GM10847 (cell line): Measurements from ENCODE around the gene ADAT1.

Source experiments
- POLR2A ChIP-seq: IDR thresholded peaks from 2 replicates; pipeline ENCODE4 v1.6.1; 2011; ENCODE audit not compliant: insufficient read length; ENCODE audit errors: extremely low read depth

Gene ADAT1

DNA sequence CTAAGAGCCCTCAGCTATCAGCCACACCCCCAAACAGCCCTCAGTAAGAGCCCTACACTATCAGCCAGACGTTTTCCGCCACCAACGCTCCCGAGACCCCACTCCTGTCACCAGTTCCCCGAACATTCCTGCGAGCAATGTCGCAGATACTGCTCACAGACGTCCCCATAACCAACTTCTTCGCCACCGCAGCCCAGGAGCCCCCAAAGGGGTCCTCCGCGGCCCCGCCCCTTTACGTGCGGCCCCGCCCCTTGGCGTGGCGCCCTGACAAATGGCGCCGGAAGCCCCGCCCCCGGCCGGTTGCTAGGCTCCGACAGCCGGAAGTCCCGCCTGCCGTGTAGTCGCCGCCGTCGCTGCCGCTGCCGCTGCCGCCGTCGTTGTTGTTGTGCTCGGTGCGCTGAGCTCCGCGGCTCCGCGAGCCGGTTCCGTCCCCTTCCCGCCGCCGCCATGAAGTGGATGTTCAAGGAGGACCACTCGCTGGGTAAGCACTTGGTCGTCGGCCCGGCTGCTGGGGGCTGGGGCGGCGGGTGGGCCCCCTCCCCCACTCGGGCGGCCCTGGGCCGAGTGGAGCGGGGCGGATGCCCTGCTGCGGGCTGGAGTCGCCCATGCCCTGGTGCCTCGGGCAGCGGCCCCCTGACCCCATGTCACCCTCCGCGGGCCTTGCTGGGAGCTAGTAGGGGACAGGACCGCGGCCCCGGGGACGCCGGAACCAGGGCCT lies 56.9 kb downstream of the ADAT1 start, which contains the start of gene GABARAPL2:
GABARAPL2 (plus strand) TSS at position 340 of the 718 bp plus-strand sequence; CDS start at position 448, 108 bp downstream.
- TF ChIP-seq POLR2A, result no peak

DNA sequence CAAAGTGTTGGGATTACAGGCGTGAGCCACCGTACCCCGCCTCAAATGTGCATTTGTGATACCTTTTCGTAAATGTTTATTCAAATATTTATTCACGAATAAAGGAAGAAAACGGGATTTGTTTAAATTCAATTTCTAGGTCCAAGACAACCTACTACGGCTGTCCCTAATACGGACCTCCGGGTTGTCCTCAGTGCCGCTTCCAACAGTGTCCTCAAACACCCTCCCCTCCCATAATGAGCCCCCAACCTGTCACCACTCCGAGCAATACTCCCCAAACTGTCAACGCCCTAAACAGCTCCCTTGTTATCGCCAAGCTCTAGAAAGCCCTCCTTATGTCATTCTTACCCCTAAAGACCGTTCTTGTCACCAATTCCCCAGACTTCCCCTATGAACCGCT lies 57.4 kb downstream of the ADAT1 start:
- no peak for TF ChIP-seq POLR2A

DNA sequence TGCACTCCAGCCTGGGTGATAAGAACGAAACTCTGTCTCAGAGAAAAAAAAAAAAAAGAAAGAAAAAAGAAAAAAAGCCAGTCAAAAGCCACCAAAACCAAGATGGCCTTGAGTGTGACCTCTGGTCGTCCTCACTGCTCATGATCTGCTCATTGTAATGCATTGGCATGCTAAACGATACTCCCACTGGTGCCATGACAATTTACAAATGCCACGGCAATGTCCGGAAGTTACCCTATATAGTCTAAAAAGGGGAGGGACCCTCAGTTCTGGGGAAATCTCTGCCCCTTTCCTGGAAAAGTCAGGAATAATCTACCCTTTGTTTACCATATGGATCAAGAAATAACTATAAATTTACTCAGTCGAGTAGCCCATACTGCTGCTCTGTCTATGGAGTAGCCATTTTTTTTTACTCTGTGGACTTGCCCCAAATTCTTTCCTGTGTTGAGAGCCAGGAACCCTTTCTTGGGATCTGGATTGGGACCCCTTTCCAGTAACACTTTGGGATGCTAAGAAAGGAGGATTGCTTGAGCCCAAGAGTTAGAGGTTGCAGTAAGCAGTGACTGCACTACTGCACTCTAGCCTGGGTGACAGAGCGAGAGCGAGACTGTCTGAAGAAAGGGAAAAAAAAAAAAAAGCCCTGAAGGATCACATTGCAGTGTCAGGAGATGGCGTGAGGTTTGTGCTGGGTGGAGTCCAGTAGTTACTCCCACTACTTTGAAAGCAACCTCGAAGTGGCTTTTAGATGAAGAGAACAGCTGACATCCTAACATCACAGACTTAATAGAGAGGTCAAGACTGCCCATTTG lies 63.3 kb downstream of the ADAT1 start:
- no peak for TF ChIP-seq POLR2A

DNA sequence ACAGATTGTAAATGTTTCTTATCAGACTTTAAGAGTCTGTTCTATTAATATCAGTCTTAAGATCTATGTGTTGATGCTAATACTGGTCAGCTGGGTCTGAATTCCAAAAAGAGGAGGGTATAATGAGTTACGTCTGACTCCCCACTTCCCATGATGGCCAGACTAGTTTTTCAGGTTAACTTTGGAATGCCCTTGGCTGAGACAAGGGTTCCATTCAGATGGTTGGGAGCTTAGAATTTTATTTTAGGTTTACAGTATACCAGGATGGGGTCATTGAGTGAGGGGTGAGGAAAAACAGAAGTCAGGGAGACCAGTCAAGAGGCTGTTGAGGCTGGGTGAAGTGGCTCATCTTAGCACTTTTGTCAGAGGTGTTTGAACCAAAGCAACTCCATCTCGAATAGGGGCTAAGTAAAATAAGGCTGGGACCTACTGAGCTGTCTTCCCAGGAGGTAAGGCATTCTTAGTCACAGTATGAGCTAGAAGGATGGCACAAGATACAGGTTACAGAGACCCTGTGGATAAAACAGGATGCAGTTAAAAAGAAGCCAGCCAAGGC lies 64.2 kb downstream of the ADAT1 start:
- no peak for TF ChIP-seq POLR2A

DNA sequence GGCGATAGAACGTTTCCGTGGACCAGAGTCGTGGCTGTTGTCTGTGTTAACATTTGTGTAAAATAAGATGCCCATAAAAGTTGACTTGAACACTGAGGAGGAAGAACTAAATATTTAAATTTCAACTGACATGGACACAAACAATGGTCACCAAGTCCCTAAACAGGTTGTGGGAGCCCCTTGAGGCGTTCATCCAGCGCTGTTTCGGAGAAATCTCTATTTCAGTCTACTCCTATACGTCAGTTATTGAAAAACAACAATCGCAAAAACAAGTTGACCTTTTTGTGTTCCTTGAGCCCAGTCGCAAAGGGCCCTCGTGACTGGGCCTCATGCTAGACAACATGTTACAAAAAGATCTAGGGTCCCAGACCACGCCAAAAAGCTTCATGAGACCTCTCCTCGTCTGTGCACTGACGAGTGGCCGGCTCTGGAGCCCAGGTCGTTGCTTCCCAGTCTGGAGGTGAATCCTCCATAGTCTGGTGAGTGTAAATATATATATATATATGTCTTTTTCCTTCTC lies 66.6 kb downstream of the ADAT1 start:
- TF ChIP-seq POLR2A, result no peak

DNA sequence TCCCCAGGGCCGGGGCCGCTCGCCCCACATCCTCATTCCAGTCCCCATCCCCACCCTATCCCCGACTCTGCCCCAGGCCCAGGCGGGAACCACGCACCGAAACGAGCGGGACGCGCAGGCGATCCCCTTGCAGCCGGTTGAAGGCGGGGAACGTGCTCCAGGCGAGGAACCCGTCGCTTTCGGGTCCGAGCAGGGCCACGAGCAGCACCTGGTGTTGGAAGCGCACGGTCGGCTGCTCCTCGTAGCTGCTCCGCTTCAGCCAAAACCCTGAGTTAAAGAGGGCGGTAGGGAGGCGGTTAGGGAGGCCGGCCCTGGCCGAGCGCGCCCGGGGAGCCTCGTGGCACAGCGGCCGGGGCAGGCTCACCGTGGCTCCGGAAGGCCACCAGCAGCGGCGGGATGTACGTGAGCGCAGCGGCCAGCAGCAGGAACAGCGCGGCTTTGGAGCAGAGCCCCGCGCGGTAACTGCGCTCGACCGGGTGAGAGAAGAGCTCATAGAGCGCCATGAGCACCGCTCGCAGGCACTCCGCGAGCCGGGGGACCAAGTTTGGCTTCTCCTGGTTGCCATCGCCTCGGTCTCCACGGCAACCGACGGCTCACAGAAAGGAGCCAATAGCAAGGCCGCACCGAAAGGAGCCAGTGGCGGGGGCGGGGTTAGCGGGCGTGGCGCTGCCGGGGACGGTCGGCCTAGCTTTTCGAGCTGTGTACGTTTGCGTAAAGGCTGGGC lies 67.2 kb downstream of the ADAT1 start, which contains the start of gene TMEM231:
TMEM231 (minus strand) TSS at position 546 of the 724 bp plus-strand sequence; CDS start at position 503, 43 bp downstream.
- no peak for TF ChIP-seq POLR2A

DNA sequence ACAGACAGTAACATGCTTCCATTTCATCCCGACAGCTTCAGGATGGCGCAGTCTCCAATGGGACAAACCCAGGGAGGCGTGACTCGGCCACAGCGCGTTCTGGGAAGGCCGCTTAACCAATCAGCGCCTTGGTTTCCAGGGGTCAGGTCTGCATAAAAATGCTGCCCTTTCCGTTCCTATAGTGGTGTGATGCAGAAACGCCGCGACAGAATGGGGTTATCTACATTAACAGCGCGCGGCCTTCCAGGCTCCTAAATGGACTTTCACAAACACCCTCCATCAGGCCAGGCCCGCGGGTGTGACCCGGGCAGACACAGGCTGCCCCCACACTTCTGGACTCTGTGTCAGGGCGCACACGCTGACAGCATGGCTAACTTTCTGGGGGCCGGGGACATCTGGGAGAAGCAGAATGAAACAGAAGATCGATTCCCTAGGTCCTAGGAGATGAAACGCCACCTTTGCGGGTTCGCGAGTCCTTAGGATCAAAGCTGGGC lies 67.8 kb downstream of the ADAT1 start:
- TF ChIP-seq POLR2A, result no peak

DNA sequence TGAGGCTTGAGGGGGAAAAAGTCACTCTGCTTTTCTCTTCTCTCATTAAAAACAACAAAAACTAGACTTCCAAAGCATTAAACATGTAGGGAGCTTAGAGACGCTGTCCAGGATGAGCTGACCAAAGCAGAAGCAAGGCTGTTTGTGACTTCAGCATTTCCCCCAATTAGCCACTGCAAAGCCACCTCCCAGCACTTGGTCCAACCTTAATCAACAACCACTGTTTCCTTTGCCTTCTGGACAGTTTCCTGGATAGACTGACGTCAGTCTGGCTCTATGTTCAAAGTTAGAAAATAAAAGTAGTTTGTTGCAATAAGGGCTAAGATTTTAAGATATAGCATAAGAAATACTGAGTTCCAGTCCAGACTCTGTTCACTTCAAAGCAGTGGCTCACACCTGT lies 70.1 kb downstream of the ADAT1 start:
- no peak for TF ChIP-seq POLR2A

DNA sequence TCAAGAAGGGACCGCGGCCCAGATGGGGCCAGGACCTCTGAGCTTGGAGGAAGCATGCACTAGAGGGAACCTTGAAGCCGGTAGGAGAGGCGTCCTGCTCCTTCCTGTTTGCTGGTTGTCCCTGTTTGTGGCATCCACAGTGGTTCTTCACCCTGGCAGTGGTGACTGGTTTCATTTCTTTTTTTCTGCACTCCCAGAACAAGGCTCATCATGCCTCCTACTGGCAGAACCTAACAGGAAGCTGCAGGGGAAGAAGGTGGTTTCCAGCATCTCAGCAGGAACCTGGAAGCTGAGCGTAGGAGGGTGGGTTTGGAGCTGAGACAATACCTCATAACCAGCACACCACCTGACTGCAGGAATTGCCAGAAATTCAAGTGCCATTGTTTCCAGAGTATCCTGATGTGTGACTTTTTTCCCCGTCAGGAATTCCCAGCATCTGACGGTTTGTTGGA lies 72.8 kb downstream of the ADAT1 start:
- TF ChIP-seq POLR2A, result no peak
